ENCODE results near the gene PTF1A.

The PTF1A gene

DNA sequence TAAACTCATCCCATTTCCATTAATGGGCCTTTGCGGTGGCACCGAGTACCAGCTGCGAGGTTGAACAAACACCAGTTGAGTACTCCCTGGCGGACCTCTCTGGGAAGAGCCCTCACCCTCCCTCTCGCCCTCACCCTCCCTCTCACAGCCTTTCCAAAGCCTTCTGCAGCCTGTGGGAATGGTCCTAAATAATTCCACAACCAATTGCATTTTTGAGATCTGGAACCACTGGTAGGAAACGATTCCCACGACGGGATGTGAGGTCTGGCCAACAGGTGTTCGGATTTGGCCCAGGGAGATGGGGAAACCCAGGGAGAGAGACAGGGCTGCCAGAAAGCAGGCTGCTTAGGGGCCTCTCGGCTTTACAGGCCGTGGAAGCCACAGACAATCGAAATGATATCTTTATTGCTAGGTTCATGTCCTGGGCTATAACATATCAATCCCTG lies 5.3 kb downstream of the PTF1A start:
- TF ChIP-seq, protein P1, sequence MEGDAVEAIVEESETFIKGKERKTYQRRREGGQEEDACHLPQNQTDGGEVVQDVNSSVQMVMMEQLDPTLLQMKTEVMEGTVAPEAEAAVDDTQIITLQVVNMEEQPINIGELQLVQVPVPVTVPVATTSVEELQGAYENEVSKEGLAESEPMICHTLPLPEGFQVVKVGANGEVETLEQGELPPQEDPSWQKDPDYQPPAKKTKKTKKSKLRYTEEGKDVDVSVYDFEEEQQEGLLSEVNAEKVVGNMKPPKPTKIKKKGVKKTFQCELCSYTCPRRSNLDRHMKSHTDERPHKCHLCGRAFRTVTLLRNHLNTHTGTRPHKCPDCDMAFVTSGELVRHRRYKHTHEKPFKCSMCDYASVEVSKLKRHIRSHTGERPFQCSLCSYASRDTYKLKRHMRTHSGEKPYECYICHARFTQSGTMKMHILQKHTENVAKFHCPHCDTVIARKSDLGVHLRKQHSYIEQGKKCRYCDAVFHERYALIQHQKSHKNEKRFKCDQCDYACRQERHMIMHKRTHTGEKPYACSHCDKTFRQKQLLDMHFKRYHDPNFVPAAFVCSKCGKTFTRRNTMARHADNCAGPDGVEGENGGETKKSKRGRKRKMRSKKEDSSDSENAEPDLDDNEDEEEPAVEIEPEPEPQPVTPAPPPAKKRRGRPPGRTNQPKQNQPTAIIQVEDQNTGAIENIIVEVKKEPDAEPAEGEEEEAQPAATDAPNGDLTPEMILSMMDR (conservative IDR thresholded peaks at IDR 0.05; ENCODE audit: low read depth, low read length), result no peak
- Histone ChIP-seq H3K79me2 (ENCODE audit: insufficient read depth, low read depth) (no peaks in the 10 kb centered on the region), H3K9ac (no peak overlapping the region), H3K27me3 (ENCODE audit: insufficient read depth, low read depth) (no peaks in the 10 kb centered on the region), H3K4me1 (ENCODE audit: low read depth, poor library complexity, severe bottlenecking) (no peaks in the 10 kb centered on the region), H3K36me3 (ENCODE audit: insufficient read depth) (no peaks in the 10 kb centered on the region), H4K20me1 (ENCODE audit: insufficient read depth) (no peaks in the 10 kb centered on the region), H3K4me3 (IDR thresholded peaks at IDR 0.05; ENCODE audit: insufficient read depth, low read depth, low read length) (no peak overlapping the region), H2AFZ (ENCODE audit: low read depth) (no peak overlapping the region), H3K27ac (no peak overlapping the region), H3K4me2 (no peak overlapping the region)

DNA sequence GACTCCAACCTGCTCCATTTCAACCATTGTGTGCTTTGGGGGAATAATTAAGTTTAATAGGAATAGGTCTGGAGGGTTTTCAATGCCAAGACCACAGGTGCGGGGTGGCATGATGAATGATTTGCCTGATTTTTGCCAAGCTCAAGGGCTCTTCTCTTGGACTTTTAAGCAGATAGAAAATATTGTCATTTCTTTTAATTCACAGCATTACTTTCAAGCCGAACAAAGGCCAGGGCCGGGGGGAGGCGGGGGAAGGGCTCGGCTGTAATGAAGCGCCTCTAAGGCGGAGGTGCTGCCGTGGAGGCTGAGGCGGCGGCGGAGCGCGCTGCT lies 6.5 kb downstream of the PTF1A start:
- H3K4me3 ChIP-seq (IDR thresholded peaks at IDR 0.05; ENCODE audit: insufficient read depth, low read depth, low read length), result no peak overlapping the region
- no peak overlapping the region for H2AFZ ChIP-seq (ENCODE audit: low read depth)
- no peaks in the 10 kb centered on the region for H3K36me3 ChIP-seq (ENCODE audit: insufficient read depth)
- TF ChIP-seq, protein P1 (conservative IDR thresholded peaks at IDR 0.05; ENCODE audit: low read depth, low read length), result no peak
- no peak overlapping the region for H3K9ac ChIP-seq
- no peak overlapping the region for H3K4me2 ChIP-seq
- no peaks in the 10 kb centered on the region for H3K4me1 ChIP-seq (ENCODE audit: low read depth, poor library complexity, severe bottlenecking)
- no peak overlapping the region for H3K27ac ChIP-seq
- H4K20me1 ChIP-seq (ENCODE audit: insufficient read depth), result no peaks in the 10 kb centered on the region
- H3K79me2 ChIP-seq (ENCODE audit: insufficient read depth, low read depth), result no peaks in the 10 kb centered on the region
- no peaks in the 10 kb centered on the region for H3K27me3 ChIP-seq (ENCODE audit: insufficient read depth, low read depth)

DNA sequence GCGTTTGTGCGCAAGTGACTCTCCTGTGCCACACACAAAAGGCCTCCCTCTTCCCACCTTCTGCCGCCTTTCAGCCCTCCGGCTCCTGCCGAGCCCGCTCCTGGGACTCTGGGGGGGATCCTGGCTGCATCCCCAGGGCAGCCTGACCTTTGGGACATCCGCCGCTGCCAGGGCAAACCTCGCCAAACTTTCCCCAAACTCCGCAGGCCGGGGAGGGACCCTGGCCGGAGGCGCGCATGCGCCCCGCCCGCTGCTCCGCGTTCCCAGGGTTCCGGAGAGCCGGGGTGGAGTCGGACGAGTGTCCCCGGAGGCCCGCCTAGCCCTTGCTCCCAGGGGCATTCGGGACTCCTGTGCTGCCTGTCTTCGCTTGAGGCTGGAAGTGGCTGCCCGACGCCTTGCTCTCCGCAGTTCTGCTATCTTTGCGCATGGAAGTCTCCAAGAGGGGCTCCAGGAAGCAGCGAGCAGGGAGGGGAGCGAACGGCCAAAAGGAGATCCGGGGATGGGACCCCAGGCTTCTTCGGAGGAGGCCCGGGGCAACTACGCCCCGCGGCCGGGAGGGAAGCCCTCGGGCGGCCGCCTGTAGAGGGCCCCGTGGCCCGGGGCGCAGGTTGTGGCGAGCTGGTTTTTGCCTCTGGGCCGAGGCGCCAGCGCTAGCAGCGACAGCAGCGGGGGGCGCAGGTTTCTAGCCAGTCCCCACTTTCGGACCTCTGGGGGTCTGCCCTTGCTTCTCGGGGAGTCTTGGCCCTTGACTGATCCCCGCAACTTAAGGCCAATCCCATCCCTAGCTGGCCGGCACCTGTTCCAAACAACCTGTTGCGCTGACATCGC lies 7.0 kb downstream of the PTF1A start:
- Histone ChIP-seq H3K27me3 (ENCODE audit: insufficient read depth, low read depth) (no peaks in the 10 kb centered on the region), H3K4me1 (ENCODE audit: low read depth, poor library complexity, severe bottlenecking) (no peaks in the 10 kb centered on the region), H3K4me3 (IDR thresholded peaks at IDR 0.05; ENCODE audit: insufficient read depth, low read depth, low read length) (no peak overlapping the region), H4K20me1 (ENCODE audit: insufficient read depth) (no peaks in the 10 kb centered on the region), H3K9ac (no peak overlapping the region), H2AFZ (ENCODE audit: low read depth) (no peak overlapping the region), H3K79me2 (ENCODE audit: insufficient read depth, low read depth) (no peaks in the 10 kb centered on the region), H3K4me2 (no peak overlapping the region), H3K27ac (no peak overlapping the region), H3K36me3 (ENCODE audit: insufficient read depth) (no peaks in the 10 kb centered on the region)
- TF ChIP-seq, protein P1 (conservative IDR thresholded peaks at IDR 0.05; ENCODE audit: low read depth, low read length), result no peak

DNA sequence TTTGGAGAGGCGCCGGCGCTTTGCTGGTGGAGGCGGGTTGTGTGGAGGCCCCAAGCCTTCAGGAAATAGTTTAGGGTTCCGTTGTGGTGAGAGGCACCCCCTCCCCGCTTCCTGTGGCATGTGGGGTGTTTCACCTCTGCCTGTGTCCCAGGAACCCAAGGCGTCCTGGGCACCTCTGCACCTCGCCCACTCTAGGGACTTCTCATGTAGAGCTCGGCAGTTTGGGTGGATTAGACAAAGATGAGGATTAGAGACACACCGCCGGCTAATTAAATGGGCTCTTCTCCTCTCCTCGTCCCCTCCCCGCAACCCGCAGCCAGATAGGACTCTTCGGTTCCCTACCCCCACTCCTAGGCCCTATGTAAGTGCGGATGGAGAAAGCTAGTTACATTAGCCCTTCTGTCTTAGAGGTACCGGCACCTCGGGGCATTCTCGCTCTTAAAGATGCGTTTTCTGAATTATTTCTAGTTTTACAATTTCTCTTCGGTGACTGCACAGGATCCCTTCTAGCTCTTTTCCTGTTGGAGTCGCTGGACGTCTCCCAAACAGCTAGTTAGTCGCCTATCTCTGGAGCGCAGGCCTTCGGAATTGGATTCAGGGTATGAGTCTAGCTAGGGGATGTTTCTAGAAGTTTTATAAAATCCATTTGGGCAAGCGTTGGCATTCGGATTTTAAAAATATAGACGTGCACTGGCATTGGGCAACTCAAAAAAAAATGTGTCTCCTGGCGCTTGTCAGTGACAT lies 7.8 kb downstream of the PTF1A start:
- Histone ChIP-seq H3K27me3 (ENCODE audit: insufficient read depth, low read depth) (no peaks in the 10 kb centered on the region), H3K79me2 (ENCODE audit: insufficient read depth, low read depth) (no peaks in the 10 kb centered on the region), H3K4me2 (no peak overlapping the region), H3K4me3 (IDR thresholded peaks at IDR 0.05; ENCODE audit: insufficient read depth, low read depth, low read length) (no peak overlapping the region), H3K36me3 (ENCODE audit: insufficient read depth) (no peaks in the 10 kb centered on the region), H2AFZ (ENCODE audit: low read depth) (no peak overlapping the region), H3K4me1 (ENCODE audit: low read depth, poor library complexity, severe bottlenecking) (no peaks in the 10 kb centered on the region), H3K9ac (no peak overlapping the region), H3K27ac (no peak overlapping the region), H4K20me1 (ENCODE audit: insufficient read depth) (no peaks in the 10 kb centered on the region)
- TF ChIP-seq, protein P1 (conservative IDR thresholded peaks at IDR 0.05; ENCODE audit: low read depth, low read length), result no peak
